Mesendoderm (in vitro differentiated cells): ENCODE data around the gene SP100.

Source experiments
- DNase-seq: peaks from one replicate; pipeline ENCODE4 v3.0.0; 2013
- H2AK5ac ChIP-seq: 2 replicates; pipeline ENCODE4 v1.6.1; 2013; ENCODE audit warnings: low read length, inconsistent platforms
- H2BK120ac ChIP-seq: 2 replicates; pipeline ENCODE4 v1.6.1; 2013; ENCODE audit warnings: low read depth, mild to moderate bottlenecking, low read length, moderate library complexity, mixed read lengths
- H2BK15ac ChIP-seq: replicated peaks from 2 replicates; pipeline ENCODE4 v1.6.1; 2013; ENCODE audit warnings: low read depth, mild to moderate bottlenecking, moderate library complexity
- H2BK5ac ChIP-seq: 2 replicates; pipeline ENCODE4 v1.6.1; 2013; ENCODE audit warnings: low read length, inconsistent platforms
- H3K18ac ChIP-seq: 2 replicates; pipeline ENCODE4 v1.6.1; 2013; ENCODE audit warnings: mild to moderate bottlenecking, low read length, mixed read lengths
- H3K23ac ChIP-seq: one replicate; pipeline ENCODE4 v1.6.1; 2013; ENCODE audit warnings: low read length
- H3K27ac ChIP-seq: 2 replicates; pipeline ENCODE4 v1.5.1; 2013; ENCODE audit warnings: low read depth, mild to moderate bottlenecking, inconsistent platforms, low read length, moderate library complexity
- H3K27me3 ChIP-seq: 2 replicates; pipeline ENCODE4 v1.6.1; 2013; ENCODE audit warnings: low read length, control low read depth, mild to moderate bottlenecking, inconsistent platforms; ENCODE audit not compliant: insufficient read depth, poor library complexity
- H3K36me3 ChIP-seq: 2 replicates; pipeline ENCODE4 v1.6.1; 2013; ENCODE audit warnings: low read length, inconsistent platforms; ENCODE audit not compliant: control insufficient read depth, insufficient read depth
- H3K4ac ChIP-seq: one replicate; pipeline ENCODE4 v1.6.1; 2013; ENCODE audit warnings: low read depth, mild to moderate bottlenecking, low read length, moderate library complexity
- H3K4me1 ChIP-seq: 2 replicates; pipeline ENCODE4 v1.6.1; 2013; ENCODE audit warnings: low read depth, low read length, inconsistent platforms; ENCODE audit not compliant: control insufficient read depth
- H3K4me2 ChIP-seq: 2 replicates; pipeline ENCODE4 v1.6.1; 2013; ENCODE audit warnings: low read length
- H3K4me3 ChIP-seq: 2 replicates; pipeline ENCODE4 v1.5.1; 2013; ENCODE audit warnings: mild to moderate bottlenecking, low read length
- H3K56ac ChIP-seq: one replicate; pipeline ENCODE4 v1.6.1; 2013; ENCODE audit warnings: low read length
- H3K79me1 ChIP-seq: 2 replicates; pipeline ENCODE4 v1.6.1; 2013; ENCODE audit warnings: low read length, inconsistent platforms
- H3K79me2 ChIP-seq: 2 replicates; pipeline ENCODE4 v1.6.1; 2013; ENCODE audit warnings: mild to moderate bottlenecking, low read length; ENCODE audit not compliant: control insufficient read depth, insufficient read depth
- H3K9ac ChIP-seq: 2 replicates; pipeline ENCODE4 v1.6.1; 2013; ENCODE audit warnings: low read length, inconsistent platforms
- H4K5ac ChIP-seq: one replicate; pipeline ENCODE4 v1.6.1; 2013; ENCODE audit warnings: low read length
- H4K8ac ChIP-seq: one replicate; pipeline ENCODE4 v1.6.1; 2013; ENCODE audit warnings: low read depth, mild to moderate bottlenecking, control low read depth, low read length, moderate library complexity
- WGBS: extraction: QIAGEN DNeasy Blood & Tissue Kit; methylation state at CpG from one replicate; pipeline ENCODE4 v1.1.7; 2013; ENCODE audit warnings: low lambda C conversion rate, missing lambda C conversion rate; ENCODE audit not compliant: insufficient coverage; ENCODE audit errors: extremely low coverage; 5-methylcytosine and 5-hydroxymethylcytosine counted together

The SP100 gene

GRCh38 chr2:230444832-230445231, 28.8 kb downstream of the SP100 start:
- no peak overlapping the region for H3K56ac ChIP-seq
- H3K27me3 ChIP-seq, result no peaks in the 10 kb centered on the region
- H2BK120ac ChIP-seq, result no peak overlapping the region
- no peak overlapping the region for H2BK5ac ChIP-seq
- no peak overlapping the region for H4K5ac ChIP-seq
- no peak overlapping the region for H2BK15ac ChIP-seq
- H3K36me3 ChIP-seq, result no peaks in the 10 kb centered on the region
- no peak overlapping the region for H3K23ac ChIP-seq
- H3K79me1 ChIP-seq, result no peaks in the 10 kb centered on the region
- no peak overlapping the region for H3K9ac ChIP-seq
- H3K27ac ChIP-seq, result no peak overlapping the region
- no peak for DNase-seq
- WGBS, result no CpG with 5 or more reads among the region's 2 CpGs
- H3K18ac ChIP-seq, result no peak overlapping the region
- no peak overlapping the region for H4K8ac ChIP-seq
- no peaks in the 10 kb centered on the region for H3K79me2 ChIP-seq
- no peak overlapping the region for H3K4ac ChIP-seq
- H3K4me3 ChIP-seq, result no peak overlapping the region
- H3K4me2 ChIP-seq, result no peak overlapping the region
- H3K4me1 ChIP-seq, result no peaks in the 10 kb centered on the region
- H2AK5ac ChIP-seq, result no peak overlapping the region

GRCh38 chr2:230447036-230447435, 31.0 kb downstream of the SP100 start:
- Histone ChIP-seq H3K4me2 (no peak overlapping the region), H2BK120ac (no peak overlapping the region), H3K36me3 (no peaks in the 10 kb centered on the region), H2AK5ac (no peak overlapping the region), H3K27me3 (no peaks in the 10 kb centered on the region), H3K4ac (no peak overlapping the region), H4K5ac (no peak overlapping the region), H4K8ac (no peak overlapping the region), H3K23ac (no peak overlapping the region), H3K79me2 (no peaks in the 10 kb centered on the region), H2BK15ac (no peak overlapping the region), H3K79me1 (no peaks in the 10 kb centered on the region), H3K9ac (no peak overlapping the region), H3K4me1 (no peaks in the 10 kb centered on the region), H3K18ac (no peak overlapping the region), H3K56ac (no peak overlapping the region), H3K27ac (no peak overlapping the region), H2BK5ac (no peak overlapping the region), H3K4me3 (no peak overlapping the region)
- DNase-seq, result no peak
- WGBS, result no CpG with 5 or more reads among the region's 7 CpGs

- Histone ChIP-seq H2AK5ac (no peak overlapping the region), H2BK120ac (no peak overlapping the region), H4K8ac (no peak overlapping the region), H3K27ac (no peak overlapping the region), H3K36me3 (no peaks in the 10 kb centered on the region), H3K23ac (no peak overlapping the region), H3K4me3 (no peak overlapping the region), H3K27me3 (no peaks in the 10 kb centered on the region), H3K18ac (no peak overlapping the region), H3K4ac (no peak overlapping the region), H4K5ac (no peak overlapping the region), H2BK15ac (no peak overlapping the region), H3K4me2 (no peak overlapping the region), H3K4me1 (no peaks in the 10 kb centered on the region), H3K79me1 (no peaks in the 10 kb centered on the region), H3K79me2 (no peaks in the 10 kb centered on the region), H3K56ac (no peak overlapping the region), H2BK5ac (no peak overlapping the region), H3K9ac (no peak overlapping the region)
- no CpG with 5 or more reads among the region's 8 CpGs for WGBS
- DNase-seq, result no peak
These were observed 31.8 kb downstream of the SP100 start for GRCh38 chr2:230447455-230448451.

- no peak overlapping the region for H3K9ac ChIP-seq
- no peak overlapping the region for H3K56ac ChIP-seq
- H2BK120ac ChIP-seq, result no peak overlapping the region
- no peaks in the 10 kb centered on the region for H3K36me3 ChIP-seq
- no peak overlapping the region for H3K27ac ChIP-seq
- no peaks in the 10 kb centered on the region for H3K27me3 ChIP-seq
- WGBS, result no CpG with 5 or more reads among the region's 6 CpGs
- H3K4me2 ChIP-seq, result no peak overlapping the region
- no peaks in the 10 kb centered on the region for H3K4me1 ChIP-seq
- H2AK5ac ChIP-seq, result no peak overlapping the region
- H3K18ac ChIP-seq, result no peak overlapping the region
- no peak overlapping the region for H4K8ac ChIP-seq
- no peak overlapping the region for H3K23ac ChIP-seq
- H3K79me1 ChIP-seq, result no peaks in the 10 kb centered on the region
- H2BK15ac ChIP-seq, result no peak overlapping the region
- DNase-seq, result no peak
- no peak overlapping the region for H2BK5ac ChIP-seq
- no peaks in the 10 kb centered on the region for H3K79me2 ChIP-seq
- no peak overlapping the region for H3K4ac ChIP-seq
- no peak overlapping the region for H3K4me3 ChIP-seq
- no peak overlapping the region for H4K5ac ChIP-seq
These were observed 34.0 kb downstream of the SP100 start for GRCh38 chr2:230449901-230450467.

- Histone ChIP-seq H2BK120ac (no peak overlapping the region), H4K8ac (no peak overlapping the region), H4K5ac (no peak overlapping the region), H3K23ac (no peak overlapping the region), H3K4me2 (no peak overlapping the region), H3K4ac (no peak overlapping the region), H2BK5ac (no peak overlapping the region), H3K27ac (no peak overlapping the region), H3K4me3 (no peak overlapping the region), H3K9ac (no peak overlapping the region), H3K79me1 (no peaks in the 10 kb centered on the region), H2BK15ac (no peak overlapping the region), H3K18ac (no peak overlapping the region), H3K27me3 (no peaks in the 10 kb centered on the region), H3K36me3 (no peaks in the 10 kb centered on the region), H3K56ac (no peak overlapping the region), H3K4me1 (no peaks in the 10 kb centered on the region), H2AK5ac (no peak overlapping the region), H3K79me2 (no peaks in the 10 kb centered on the region)
- WGBS, result no CpG with 5 or more reads among the region's 2 CpGs
- no peak for DNase-seq
These were observed 37.0 kb downstream of the SP100 start for GRCh38 chr2:230453006-230453405.
